Lower leg skin (tissue), 3 donors: ENCODE results near the gene IRF2BPL.

Source experiments
- CTCF ChIP-seq, 3 donors: fragments of 450-650 bp; IDR thresholded peaks; one replicate each; pipeline ENCODE4 v1.5.1; 2016; ENCODE audit warnings: antibody characterized with exemption in 3 of 3, mild to moderate bottlenecking in 3 of 3, moderate library complexity in 2 of 3
- POLR2A ChIP-seq, 2 donors: fragments of 450-650 bp; IDR thresholded peaks; one replicate each; pipeline ENCODE4 v1.6.1; 2016 to 2017; ENCODE audit warnings: antibody characterized with exemption in 2 of 2, mild to moderate bottlenecking in 1 of 2, moderate library complexity in 1 of 2

- TF ChIP-seq POLR2A (IDR thresholded peaks at IDR 0.05) (no peak), CTCF (IDR thresholded peaks at IDR 0.05) (no peak)
Measured at GRCh38 chr14:76985540-76986230, 42.8 kb downstream of the IRF2BPL start.
